RWPE1 (cell line): ENCODE data around the gene SCAMP3.

ENCODE experiments used
- CTCF ChIA-PET: fragments of 350-600 bp; sonication (Branson Sonifier 250); formaldehyde crosslinking; extraction: SDS; loops from one replicate; lab custom pipeline; 2021; lab: Yijun Ruan, JAX
- POLR2A ChIA-PET: fragments of 400-600 bp; formaldehyde crosslinking; extraction: SDS; loops from one replicate; lab custom pipeline; 2020; ENCODE audit warnings: antibody characterized with exemption; ENCODE audit not compliant: low non-redundant PET; lab: Yijun Ruan, JAX
- DNase-seq: peaks from one replicate; pipeline ENCODE4 v3.0.0; 2012; ENCODE audit warnings: low spot score
- H3K27ac ChIP-seq: fragments of 450-650 bp; 2 replicates; pipeline ENCODE4 v1.5.1; 2017
- TF ChIP-seq, protein P1 (sequence below): fragments of 450-650 bp; conservative IDR thresholded peaks from 2 replicates; pipeline ENCODE4 v1.5.1; 2017; ENCODE audit warnings: low read depth, mild to moderate bottlenecking

Gene SCAMP3

DNA sequence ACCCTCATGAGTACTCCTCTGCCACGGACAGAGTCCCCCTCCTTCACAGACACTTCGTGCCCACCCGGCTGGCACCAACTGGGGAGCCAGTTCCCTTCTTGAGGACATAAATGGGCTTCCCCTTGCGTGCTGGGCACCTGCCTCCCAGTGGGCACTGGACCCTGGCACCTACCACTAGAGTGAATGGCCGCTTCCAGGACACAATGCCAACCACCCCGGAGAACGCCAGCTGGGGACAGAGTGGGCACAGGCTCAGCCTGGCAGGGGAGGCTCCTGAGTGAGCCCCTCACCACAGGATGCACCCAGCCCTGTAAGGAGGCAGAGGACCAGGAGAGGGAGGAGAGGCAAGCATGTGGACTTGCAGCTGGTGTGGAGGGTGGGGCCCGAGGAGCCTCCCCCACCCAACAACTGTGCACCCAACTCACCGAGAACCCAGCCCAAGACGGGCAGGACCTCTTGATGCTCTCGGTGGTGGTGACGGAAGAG, 7.9 kb downstream of the SCAMP3 start:
- CTCF ChIA-PET, result interaction anchor here (0.5 to 0.8 kb wide), 3 partner anchors 69 to 575 kb away, joined by 3 to 4 read pairs (median 3); no protein-coding TSS in a partner anchor
- DNase-seq, result no peak
- TF ChIP-seq, protein P1, sequence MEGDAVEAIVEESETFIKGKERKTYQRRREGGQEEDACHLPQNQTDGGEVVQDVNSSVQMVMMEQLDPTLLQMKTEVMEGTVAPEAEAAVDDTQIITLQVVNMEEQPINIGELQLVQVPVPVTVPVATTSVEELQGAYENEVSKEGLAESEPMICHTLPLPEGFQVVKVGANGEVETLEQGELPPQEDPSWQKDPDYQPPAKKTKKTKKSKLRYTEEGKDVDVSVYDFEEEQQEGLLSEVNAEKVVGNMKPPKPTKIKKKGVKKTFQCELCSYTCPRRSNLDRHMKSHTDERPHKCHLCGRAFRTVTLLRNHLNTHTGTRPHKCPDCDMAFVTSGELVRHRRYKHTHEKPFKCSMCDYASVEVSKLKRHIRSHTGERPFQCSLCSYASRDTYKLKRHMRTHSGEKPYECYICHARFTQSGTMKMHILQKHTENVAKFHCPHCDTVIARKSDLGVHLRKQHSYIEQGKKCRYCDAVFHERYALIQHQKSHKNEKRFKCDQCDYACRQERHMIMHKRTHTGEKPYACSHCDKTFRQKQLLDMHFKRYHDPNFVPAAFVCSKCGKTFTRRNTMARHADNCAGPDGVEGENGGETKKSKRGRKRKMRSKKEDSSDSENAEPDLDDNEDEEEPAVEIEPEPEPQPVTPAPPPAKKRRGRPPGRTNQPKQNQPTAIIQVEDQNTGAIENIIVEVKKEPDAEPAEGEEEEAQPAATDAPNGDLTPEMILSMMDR, result no peak
- POLR2A ChIA-PET, result no interaction called here
- H3K27ac ChIP-seq, result peak overlapping the region; percentile 92

DNA sequence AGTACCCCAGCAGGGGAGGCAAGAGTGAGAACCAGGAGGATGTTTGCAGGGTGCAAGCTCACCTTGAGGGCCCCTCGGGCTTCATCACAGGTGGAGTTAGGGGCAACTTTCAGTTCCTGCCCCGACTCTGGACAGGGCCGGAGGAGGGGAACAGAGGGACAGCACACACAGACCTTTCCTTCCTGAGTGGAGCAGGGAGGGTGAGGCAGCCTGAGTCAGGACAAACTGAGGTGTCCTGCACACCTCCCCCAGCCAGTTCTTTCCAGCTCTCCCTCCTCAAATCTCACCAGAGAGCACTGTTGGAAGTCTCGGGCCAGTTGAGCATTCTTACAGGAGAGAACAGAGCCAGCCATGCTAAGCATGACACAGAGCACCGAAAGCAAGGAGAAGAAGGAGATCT, 8.4 kb downstream of the SCAMP3 start:
- DNase-seq, result no peak
- peak overlapping the region; percentile 92 for H3K27ac ChIP-seq
- TF ChIP-seq, protein P1, result no peak
- POLR2A ChIA-PET, result interaction anchor here (0.6 kb wide), 1 partner anchor 46 kb away, joined by 4 read pairs; no protein-coding TSS in a partner anchor
- CTCF ChIA-PET, result interaction anchor here (0.5 to 0.7 kb wide), 2 partner anchors 113 to 576 kb away, joined by 3 read pairs; no protein-coding TSS in a partner anchor

DNA sequence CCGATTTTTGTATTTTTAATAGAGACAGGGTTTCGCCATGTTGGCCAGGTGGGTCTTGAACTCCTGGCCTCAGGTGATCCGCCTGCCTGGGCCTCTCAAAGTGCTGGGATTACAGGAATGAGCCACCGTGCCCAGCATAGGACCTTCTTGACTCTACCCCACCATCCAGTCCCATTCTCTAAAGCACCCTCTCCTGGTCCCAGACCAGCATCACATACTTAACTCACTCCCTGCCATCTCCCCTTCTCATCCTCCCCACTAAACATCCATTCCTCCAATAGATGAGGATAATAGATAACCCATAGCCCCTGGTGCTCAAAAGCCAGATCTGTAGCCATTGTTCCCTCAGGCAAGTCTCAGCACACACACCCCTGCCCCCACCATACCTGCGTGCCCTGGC, 9.0 kb downstream of the SCAMP3 start:
- H3K27ac ChIP-seq, result peak overlapping the region; percentile 92
- ChIA-PET POLR2A (interaction anchor here (0.6 kb wide), 1 partner anchor 45 kb away, joined by 4 read pairs; no protein-coding TSS in a partner anchor), CTCF (no interaction called here)
- TF ChIP-seq, protein P1, result no peak
- DNase-seq, result no peak

DNA sequence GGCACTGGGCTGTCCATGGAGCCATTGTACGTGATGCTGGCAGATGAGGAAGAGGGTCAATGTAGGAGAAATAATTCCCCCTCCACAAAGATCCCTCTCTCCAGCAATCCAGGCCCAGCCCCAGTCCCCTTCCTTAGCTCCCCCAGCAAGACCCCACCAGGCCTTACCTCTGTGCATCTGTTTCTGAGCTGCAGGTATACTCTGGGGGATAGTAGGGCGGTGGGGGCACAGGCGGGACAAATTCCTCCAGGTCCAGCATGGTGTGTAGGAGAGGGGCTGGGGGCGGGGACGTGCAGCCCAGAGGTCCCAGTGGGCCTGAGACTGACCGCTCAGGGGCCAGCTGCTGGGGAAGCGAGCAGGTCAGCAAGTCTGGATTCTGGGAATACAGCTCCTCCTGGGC, 10.6 kb downstream of the SCAMP3 start:
- DNase-seq, result no peak
- TF ChIP-seq, protein P1, result no peak
- ChIA-PET CTCF (interaction anchor here (0.6 to 3.7 kb wide), 18 partner anchors 10 to 341 kb away, joined by 3 to 34 read pairs (median 5); partner anchors contain the start of genes CLK2, FDPS, RUSC1 and SCAMP3), POLR2A (interaction anchor here (0.6 kb wide), 1 partner anchor 8 kb away, joined by 6 read pairs; no protein-coding TSS in a partner anchor)
- H3K27ac ChIP-seq, result peak overlapping the region; percentile 63

DNA sequence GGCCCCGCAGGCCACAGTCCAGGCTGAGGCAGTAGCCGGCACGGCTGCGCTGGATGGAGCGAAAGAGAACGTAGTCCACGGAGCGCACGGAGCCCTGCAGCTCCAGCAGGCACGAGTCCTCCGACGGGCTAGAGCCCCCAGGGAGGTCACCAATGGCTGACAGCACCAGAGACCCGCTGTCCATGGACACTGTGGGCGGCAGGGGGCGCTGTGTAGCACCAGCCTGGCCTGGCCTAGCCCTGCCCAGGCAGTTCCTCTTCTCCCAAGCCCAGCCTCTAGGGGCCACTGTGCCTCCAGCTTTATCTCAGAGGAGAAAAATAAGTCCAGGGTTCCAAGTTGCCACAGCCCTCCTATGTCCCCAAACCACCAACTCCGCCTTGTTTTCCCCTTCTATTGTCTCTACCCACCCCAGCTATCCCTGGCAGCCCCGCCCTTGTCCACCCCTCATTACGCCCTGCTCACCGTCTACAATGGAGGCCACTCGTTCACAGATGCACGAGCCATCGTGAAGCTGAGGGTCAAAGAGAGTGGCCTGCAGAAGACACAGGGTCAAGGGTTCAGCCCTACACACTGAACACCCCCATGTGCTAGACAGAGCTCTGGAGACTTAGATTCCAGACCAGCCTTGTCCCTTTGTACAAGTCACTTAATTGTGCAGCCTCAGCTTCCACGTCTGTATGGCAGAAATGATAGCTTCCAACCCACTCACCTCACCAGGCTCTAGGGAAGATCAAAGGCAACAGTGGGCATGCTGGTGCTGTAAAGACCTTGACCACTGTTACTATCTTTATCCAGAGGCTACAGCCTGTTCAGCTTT, 11.3 kb downstream of the SCAMP3 start:
- peak; percentile 94 for DNase-seq
- TF ChIP-seq, protein P1, result peak; percentile 98
- H3K27ac ChIP-seq, result peak overlapping the region; percentile 63
- ChIA-PET POLR2A (interaction anchor here (0.5 kb wide), 1 partner anchor 896 kb away, joined by 3 read pairs; no protein-coding TSS in a partner anchor), CTCF (interaction anchor here (0.5 to 3.7 kb wide), 32 partner anchors 8 to 479 kb away, joined by 3 to 34 read pairs (median 4); partner anchors contain the start of genes CLK2, FDPS, HCN3 and RUSC1)

DNA sequence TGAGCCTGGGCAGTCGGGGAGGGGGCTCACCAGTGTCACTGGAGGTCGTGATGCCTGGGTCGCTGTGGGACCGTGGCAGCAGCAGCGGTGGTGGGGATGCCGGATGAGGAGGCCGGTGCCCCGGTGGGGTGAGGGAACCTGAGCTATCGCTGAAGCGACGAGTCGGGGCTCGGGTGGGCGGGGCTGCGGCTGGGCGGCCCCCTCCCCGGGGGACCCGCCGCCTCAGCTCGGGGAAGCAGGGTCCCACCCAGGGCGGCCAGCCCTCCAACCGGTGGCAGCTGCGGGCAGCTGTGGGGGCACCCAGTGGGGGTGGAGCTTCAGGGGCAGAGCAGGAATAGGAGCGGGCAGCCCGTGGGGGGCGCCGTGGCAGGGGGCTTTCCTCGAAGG, 11.9 kb downstream of the SCAMP3 start:
- DNase-seq, result no peak
- H3K27ac ChIP-seq, result peak overlapping the region; percentile 63
- TF ChIP-seq, protein P1, result no peak
- ChIA-PET POLR2A (no interaction called here), CTCF (interaction anchor here (0.5 to 3.7 kb wide), 21 partner anchors 9 to 479 kb away, joined by 3 to 34 read pairs (median 4); partner anchors contain the start of genes CLK2, FDPS, RUSC1 and SCAMP3)
